Body of pancreas (tissue), 4 donors: ENCODE measurements around the gene GAB2. TPM values are rescaled to one million over a fixed set of nuclear protein-coding genes. Genes with fewer than 3 reads are reported as not detected.
A peak's percentile ranks its signal among the peaks of the same experiment; 100 is the strongest.

ENCODE experiments used
- ATAC-seq: fragments of 150-250 bp; one replicate; pipeline ENCODE4 v1.9.1; 2016
- DNase-seq, 4 donors: peaks; one replicate each; pipeline ENCODE4 v3.0.0-alpha.2; 2019
- H3K27ac ChIP-seq, 4 donors: fragments of 200-600 bp; sonication (generic); 1 replicate in 3 of 4; 2 replicates in 1 of 4; pipeline versions ENCODE4 v1.5.1 to v1.6.1; 2016 to 2019; ENCODE audit warnings: mild to moderate bottlenecking in 1 of 4, mixed read lengths in 1 of 4, moderate library complexity in 1 of 4
- H3K27me3 ChIP-seq, 2 donors: fragments of 200-600 bp; sonication (generic); one replicate each; pipeline ENCODE4 v1.6.0; 2016; ENCODE audit warnings: mild to moderate bottlenecking in 1 of 2
- H3K36me3 ChIP-seq, 2 donors: fragments of 200-600 bp; sonication (generic); replicated peaks in 1 of 2; 2 replicates each; pipeline ENCODE4 v1.5.1; 2016; ENCODE audit warnings: low read depth in 2 of 2; ENCODE audit not compliant: insufficient read depth in 1 of 2
- H3K4me1 ChIP-seq: fragments of 200-600 bp; sonication (generic); one replicate; pipeline ENCODE4 v1.6.0; 2016
- H3K4me3 ChIP-seq, 2 donors: fragments of 200-600 bp; sonication (generic); 1 replicate in 1 of 2; 2 replicates in 1 of 2; pipeline ENCODE4 v1.5.1; 2016 to 2019
- H3K9me3 ChIP-seq, 3 donors: fragments of 200-600 bp; sonication (generic); 1 replicate in 2 of 3; 2 replicates in 1 of 3; pipeline ENCODE4 v1.5.1; 2016
- POLR2A ChIP-seq, 3 donors: fragments of 450-650 bp; IDR thresholded peaks; one replicate each; pipeline ENCODE4 v1.6.1; 2016; ENCODE audit warnings: antibody characterized with exemption in 3 of 3, mild to moderate bottlenecking in 2 of 3
- WGBS, 2 donors: methylation state at CpG; one replicate each; pipeline ENCODE4 v1.1.5; 2017; 5-methylcytosine and 5-hydroxymethylcytosine counted together
- intact Hi-C: fragments of 100-400 bp; cut with DNase I; formaldehyde crosslinking; loops from one replicate; pipeline ENCODE4 v1.15.1; 2023
- total RNA-seq, 2 donors: library from RNA; depleted of rRNA; stranded (reverse); fragments of >200 nt; gene quantifications; one replicate each; pipeline ENCODE4 v1.1.0, GENCODE V29; 2016
- TF ChIP-seq, protein P1 (sequence below), 7 experiments: fragments of 450-650 bp in 4 of 7; fragments of 200-600 bp in 3 of 7; sonication (generic) in 3 of 7; IDR thresholded peaks; one replicate each; pipeline ENCODE4 v1.5.1; 2016 to 2019; ENCODE audit warnings: antibody characterized with exemption in 7 of 7

GAB2 gene
- total RNA-seq, 2 donors from 2014 or later = 6.9 to 16.9 TPM

- no peak for ATAC-seq
- WGBS, 2 donors = 66 to 69% methylated on average over 4 of the region's 4 CpGs
- no peaks in the 10 kb centered on the region for H3K4me1 ChIP-seq
- TF ChIP-seq, protein P1, sequence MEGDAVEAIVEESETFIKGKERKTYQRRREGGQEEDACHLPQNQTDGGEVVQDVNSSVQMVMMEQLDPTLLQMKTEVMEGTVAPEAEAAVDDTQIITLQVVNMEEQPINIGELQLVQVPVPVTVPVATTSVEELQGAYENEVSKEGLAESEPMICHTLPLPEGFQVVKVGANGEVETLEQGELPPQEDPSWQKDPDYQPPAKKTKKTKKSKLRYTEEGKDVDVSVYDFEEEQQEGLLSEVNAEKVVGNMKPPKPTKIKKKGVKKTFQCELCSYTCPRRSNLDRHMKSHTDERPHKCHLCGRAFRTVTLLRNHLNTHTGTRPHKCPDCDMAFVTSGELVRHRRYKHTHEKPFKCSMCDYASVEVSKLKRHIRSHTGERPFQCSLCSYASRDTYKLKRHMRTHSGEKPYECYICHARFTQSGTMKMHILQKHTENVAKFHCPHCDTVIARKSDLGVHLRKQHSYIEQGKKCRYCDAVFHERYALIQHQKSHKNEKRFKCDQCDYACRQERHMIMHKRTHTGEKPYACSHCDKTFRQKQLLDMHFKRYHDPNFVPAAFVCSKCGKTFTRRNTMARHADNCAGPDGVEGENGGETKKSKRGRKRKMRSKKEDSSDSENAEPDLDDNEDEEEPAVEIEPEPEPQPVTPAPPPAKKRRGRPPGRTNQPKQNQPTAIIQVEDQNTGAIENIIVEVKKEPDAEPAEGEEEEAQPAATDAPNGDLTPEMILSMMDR (IDR thresholded peaks at IDR 0.05) = no peak
- no peak for TF ChIP-seq POLR2A (IDR thresholded peaks at IDR 0.05)
- no peak for DNase-seq
- H3K36me3 ChIP-seq = no peaks in the 10 kb centered on the region
- H3K9me3 ChIP-seq = no peaks in the 10 kb centered on the region
- H3K4me3 ChIP-seq = no peak overlapping the region
- H3K27me3 ChIP-seq = no peaks in the 10 kb centered on the region
- H3K27ac ChIP-seq = no peak overlapping the region
- intact Hi-C loops = no loop called here
Measured at GRCh38 chr11:78372114-78372768, 45.4 kb downstream of the GAB2 start.

GRCh38 chr11:78371221-78371891, 46.3 kb downstream of the GAB2 start:
- 56 to 70% methylated on average over 5 of the region's 5 CpGs for WGBS, 2 donors
- Histone ChIP-seq H3K4me1 (no peaks in the 10 kb centered on the region), H3K27me3 (no peaks in the 10 kb centered on the region), H3K36me3 (no peaks in the 10 kb centered on the region), H3K9me3 (no peaks in the 10 kb centered on the region), H3K27ac (no peak overlapping the region), H3K4me3 (no peak overlapping the region)
- no peak for ATAC-seq
- intact Hi-C loops = no loop called here
- TF ChIP-seq POLR2A (IDR thresholded peaks at IDR 0.05) = no peak
- TF ChIP-seq, protein P1 (IDR thresholded peaks at IDR 0.05) = no peak
- DNase-seq = no peak

DNA sequence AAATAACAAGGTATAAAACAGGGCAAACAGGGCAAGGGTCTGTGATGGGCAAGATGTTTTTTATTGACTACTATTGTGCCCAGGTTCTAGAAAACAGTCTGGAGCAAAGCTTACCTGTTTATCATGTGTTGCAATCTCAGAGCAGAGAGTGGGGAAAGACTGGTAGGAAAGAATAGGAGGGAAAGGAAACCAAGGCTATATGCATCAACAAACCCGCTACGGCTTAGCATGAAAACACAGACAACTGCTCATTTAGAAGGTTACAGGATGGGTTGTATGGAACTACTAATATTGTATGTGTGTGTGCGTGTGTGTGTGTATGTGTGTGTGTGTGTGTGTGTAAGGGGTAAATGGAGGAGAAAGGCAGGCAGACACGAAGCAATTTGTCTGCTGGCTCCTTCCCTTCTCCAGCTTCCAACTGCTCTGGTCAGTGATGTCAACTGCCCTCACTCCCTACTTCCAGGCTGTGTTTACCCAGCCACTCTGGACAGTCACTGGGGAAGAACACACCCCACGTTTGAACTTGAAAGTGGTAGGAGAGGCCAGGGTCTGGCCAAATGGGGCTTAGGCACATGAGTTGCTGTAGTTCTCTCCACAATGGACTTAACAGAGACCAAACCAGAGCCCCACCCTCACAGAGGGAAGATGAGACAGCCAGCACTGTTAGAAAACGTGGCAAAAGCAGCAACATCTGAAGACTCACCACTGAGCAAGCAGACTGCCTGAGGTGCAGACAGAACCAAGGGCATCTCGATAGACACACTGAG, 47.0 kb downstream of the GAB2 start:
- DNase-seq = no peak
- H3K4me1 ChIP-seq = peaks cover under 1% of the 10 kb centered on the region
- H3K27ac ChIP-seq = no peak overlapping the region
- no peaks in the 10 kb centered on the region for H3K9me3 ChIP-seq
- no peaks in the 10 kb centered on the region for H3K27me3 ChIP-seq
- H3K4me3 ChIP-seq = no peak overlapping the region
- intact Hi-C loops = no loop called here
- no peak for ATAC-seq
- WGBS, 2 donors = 62 to 71% methylated on average over 7 of the region's 7 CpGs
- H3K36me3 ChIP-seq = no peaks in the 10 kb centered on the region
- TF ChIP-seq, protein P1 (IDR thresholded peaks at IDR 0.05) = no peak
- TF ChIP-seq POLR2A (IDR thresholded peaks at IDR 0.05) = no peak

GRCh38 chr11:78365381-78365792, 52.2 kb downstream of the GAB2 start:
- Histone ChIP-seq H3K4me1 (peaks cover 8% of the 10 kb centered on the region), H3K36me3 (no peaks in the 10 kb centered on the region), H3K27ac (no peak overlapping the region), H3K9me3 (no peaks in the 10 kb centered on the region), H3K27me3 (no peaks in the 10 kb centered on the region), H3K4me3 (no peak overlapping the region)
- 53 to 60% methylated on average over 2 of the region's 2 CpGs for WGBS, 2 donors
- intact Hi-C loops = no loop called here
- ATAC-seq (peak; percentile 33), DNase-seq (no peak)
- TF ChIP-seq, protein P1 (IDR thresholded peaks at IDR 0.05) = no peak
- TF ChIP-seq POLR2A (IDR thresholded peaks at IDR 0.05) = no peak
